ENCODE measurements around the gene RABGEF1.

RABGEF1 gene

DNA sequence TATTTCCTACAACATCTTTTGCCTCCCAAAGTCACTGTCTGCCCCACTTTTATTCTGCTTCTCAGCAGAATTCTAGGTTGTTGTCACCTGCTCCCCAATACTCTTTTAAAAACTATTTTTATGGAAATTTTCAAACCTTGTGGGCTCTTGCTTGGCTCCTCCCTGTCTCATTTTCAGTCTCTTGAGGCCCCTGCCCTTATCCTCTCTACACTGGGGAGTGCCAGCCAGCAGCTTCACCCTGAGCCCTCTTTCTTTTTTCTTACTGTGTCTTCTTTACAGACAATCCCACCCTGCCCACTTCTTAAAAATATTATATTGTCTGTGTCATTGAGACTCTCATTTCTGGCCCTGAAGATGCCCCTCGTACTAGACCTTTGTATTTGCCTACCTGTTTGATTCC lies 118.8 kb downstream of the RABGEF1 start:
- DNase-seq (ENCODE audit: low spot score) = no peak

DNA sequence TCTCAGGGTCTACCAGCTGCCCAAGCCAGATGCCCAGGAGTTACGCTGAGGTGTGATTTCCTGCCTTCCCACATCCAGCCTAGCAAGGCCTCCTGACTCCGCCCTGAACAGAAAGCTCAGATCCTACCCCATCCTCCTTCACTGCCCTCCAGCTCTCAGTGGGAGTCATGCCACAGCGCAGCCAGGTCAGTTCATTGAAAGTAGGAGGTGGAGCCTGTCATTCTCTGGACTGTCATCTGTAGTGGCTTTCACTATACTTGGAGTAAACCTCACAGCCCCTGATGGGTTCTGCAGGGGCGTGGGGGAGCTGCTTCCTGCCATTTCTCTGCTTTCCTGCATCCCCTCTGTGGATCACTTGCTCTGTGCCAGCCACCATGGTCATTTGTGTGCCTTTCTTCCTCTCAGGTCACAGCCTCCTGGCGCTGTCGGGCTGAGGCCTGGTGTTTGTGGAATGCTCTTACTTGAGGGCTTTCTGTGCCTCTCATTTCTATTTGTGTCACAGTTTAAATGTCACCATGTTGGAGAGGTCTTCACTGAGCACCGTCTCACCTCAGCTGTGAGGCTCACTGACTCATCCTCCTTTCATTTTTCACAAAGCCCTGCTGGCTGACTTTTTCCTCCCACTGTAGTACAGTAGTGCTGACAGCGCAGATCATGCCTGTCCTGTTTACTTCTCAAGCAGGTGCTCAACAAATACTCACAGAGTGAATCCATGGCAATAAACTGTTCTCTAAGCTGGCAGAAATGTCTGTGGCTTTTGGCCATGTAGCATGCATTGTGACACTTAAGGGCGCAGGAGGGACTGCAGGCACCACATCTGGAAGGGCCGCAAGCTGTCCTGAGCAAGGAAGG lies 119.5 kb downstream of the RABGEF1 start:
- no peak for DNase-seq (ENCODE audit: low spot score)

- DNase-seq (ENCODE audit: low spot score) = no peak
Measured at GRCh38 chr7:66860767-66861166, 120.2 kb downstream of the RABGEF1 start.

Data from HuH-7 (cell line).